K562 (cell line): Measurements from ENCODE around the gene GPR35. TPM values are rescaled to one million over a fixed set of nuclear protein-coding genes. Genes with fewer than 3 reads are reported as not detected.

Experiments
- ATAC-seq: fragments of 200-7000 bp; cut with Tn5 transposase; 3 replicates; pipeline ENCODE4 v1.9.1; 2020; ENCODE audit warnings: moderate library complexity
- BruUV-seq: library from RNA; stranded (reverse); fragments of 400-500 nt; replicated peaks from 2 replicates; lab custom pipeline; 2021; lab: Mats Ljungman, UMichigan
- CTCF ChIA-PET: fragments of 300-600 bp; formaldehyde crosslinking; extraction: SDS; loops from one replicate; lab custom pipeline; 2021; ENCODE audit warnings: low intra/inter-chr PET ratio; lab: Yijun Ruan, JAX
- POLR2A ChIA-PET: fragments of 300-600, 350-650 bp; sonication (Branson Sonifier 250); formaldehyde crosslinking; extraction: SDS; loops from one replicate; lab custom pipeline; 2021; ENCODE audit warnings: antibody characterized with exemption, inconsistent platforms; lab: Yijun Ruan, JAX
- DNase-seq, 4 experiments: peaks; one replicate each; pipeline versions ENCODE4 v3.0.0 to v3.0.0-alpha.2; 2011 to 2018; ENCODE audit warnings: low spot score in 3 of 4, mixed read lengths in 3 of 4; ENCODE audit errors: extremely low read depth in 1 of 4
- FAIRE-seq: peaks from 2 replicates; lab custom pipeline; 2011; peaks lifted over from hg19 to GRCh38; lab: Jason Lieb, UNC
- H2AFZ ChIP-seq: 2 replicates; pipeline ENCODE4 v1.6.0; 2011; ENCODE audit warnings: low read depth, low read length, control low read depth, inconsistent platforms
- H3K27ac ChIP-seq: fragments of 200-600 bp; 3 replicates; pipeline ENCODE4 v1.8.0; 2011; ENCODE audit warnings: low read depth, mild to moderate bottlenecking, control low read depth, inconsistent platforms, low read length, moderate library complexity, mixed read lengths; ENCODE audit errors: extremely low read depth
- H3K27me3 ChIP-seq, 2 experiments: fragments of 300-600 bp in 1 of 2; 2 replicates in 1 of 2; 3 replicates in 1 of 2; pipeline versions ENCODE4 v1.6.0 to v1.8.0; 2011; ENCODE audit warnings: inconsistent platforms in 2 of 2, low read length in 2 of 2, mild to moderate bottlenecking in 1 of 2, mixed read lengths in 1 of 2, moderate library complexity in 1 of 2; ENCODE audit not compliant: control insufficient read depth in 2 of 2, insufficient read depth in 2 of 2
- H3K36me3 ChIP-seq: fragments of 300-600 bp; 3 replicates; pipeline ENCODE4 v1.8.0; 2011; ENCODE audit warnings: mild to moderate bottlenecking, low read length, inconsistent platforms; ENCODE audit not compliant: control insufficient read depth, insufficient read depth
- H3K4me1 ChIP-seq, 2 experiments: fragments of 200-600 bp in 1 of 2; replicated peaks in 1 of 2; 2 replicates in 1 of 2; 3 replicates in 1 of 2; pipeline versions ENCODE4 v1.5.1 to v1.8.0; 2011; ENCODE audit warnings: inconsistent platforms in 2 of 2, low read length in 2 of 2, mild to moderate bottlenecking in 1 of 2, mixed read lengths in 1 of 2, moderate library complexity in 1 of 2; ENCODE audit not compliant: control insufficient read depth in 2 of 2, insufficient read depth in 2 of 2
- H3K4me2 ChIP-seq: 2 replicates; pipeline ENCODE4 v1.6.1; 2011; ENCODE audit warnings: low read length, control low read depth, inconsistent platforms, mixed read lengths; ENCODE audit not compliant: insufficient read depth
- H3K4me3 ChIP-seq: fragments of 200-600 bp; sonication (generic), shearing (Covaris generic); 2 replicates; pipeline ENCODE4 v1.5.1; 2016; ENCODE audit warnings: control low read depth, inconsistent platforms
- H3K79me2 ChIP-seq: fragments of 200-600 bp; 3 replicates; pipeline ENCODE4 v1.8.0; 2011; ENCODE audit warnings: low read length, inconsistent platforms; ENCODE audit not compliant: control insufficient read depth, insufficient read depth
- H3K9ac ChIP-seq, 2 experiments: 2 replicates each; pipeline versions ENCODE4 v1.6.0 to v1.6.1; 2011; ENCODE audit warnings: low read depth in 2 of 2, low read length in 2 of 2, control low read depth in 1 of 2, inconsistent platforms in 1 of 2, mild to moderate bottlenecking in 1 of 2, mixed read lengths in 1 of 2; ENCODE audit not compliant: insufficient read depth in 1 of 2
- H3K9me1 ChIP-seq: one replicate; pipeline ENCODE4 v1.6.0; 2011; ENCODE audit warnings: inconsistent platforms, mild to moderate bottlenecking, low read length, moderate library complexity; ENCODE audit not compliant: control insufficient read depth, insufficient read depth
- H3K9me3 ChIP-seq: replicated peaks from 2 replicates; pipeline ENCODE4 v1.5.1; 2011; ENCODE audit warnings: low read depth, low read length, inconsistent platforms; ENCODE audit not compliant: control insufficient read depth, insufficient read depth
- H4K20me1 ChIP-seq: replicated peaks from 2 replicates; pipeline ENCODE4 v1.6.1; 2011; ENCODE audit warnings: low read length, inconsistent platforms, mixed read lengths; ENCODE audit not compliant: control insufficient read depth, insufficient read depth
- CHAMP1 ChIP-seq: fragments of 450-650 bp; IDR thresholded peaks from 2 replicates; pipeline ENCODE4 v1.6.1; 2016; ENCODE audit warnings: mild to moderate bottlenecking
- HMG20B ChIP-seq: fragments of 250-450 bp; sonication (Bioruptor Pico); IDR thresholded peaks from 2 replicates; pipeline ENCODE4 v1.5.0; 2021; ENCODE audit warnings: mild to moderate bottlenecking
- KAT2B ChIP-seq: IDR thresholded peaks from one replicate; pipeline ENCODE4 v1.6.1; 2012; ENCODE audit warnings: low read depth, mild to moderate bottlenecking, control low read depth, inconsistent platforms, low read length, moderate library complexity
- PBX2 ChIP-seq, 2 experiments: IDR thresholded peaks in 1 of 2; conservative IDR thresholded peaks in 1 of 2; 2 replicates each; pipeline ENCODE4 v1.6.1; 2016; ENCODE audit warnings: low read depth in 2 of 2, mild to moderate bottlenecking in 1 of 2, missing compliant biosample characterization in 1 of 2, missing genetic modification characterization in 1 of 2, moderate library complexity in 1 of 2
- POLR2H ChIP-seq: IDR thresholded peaks from 2 replicates; pipeline ENCODE4 v1.6.1; 2016; ENCODE audit warnings: missing genetic modification characterization, low read depth, mild to moderate bottlenecking, control low read depth, missing compliant biosample characterization, moderate library complexity
- TSHZ1 ChIP-seq: fragments of 250-450 bp; sonication (Bioruptor Pico); IDR thresholded peaks from 2 replicates; pipeline ENCODE4 v1.4.0; 2020; ENCODE audit warnings: mild to moderate bottlenecking, moderate library complexity
- ZNF121 ChIP-seq: sonication (generic); formaldehyde crosslinking; conservative IDR thresholded peaks from 2 replicates; pipeline ENCODE4 v1.8.0; 2022; ENCODE audit warnings: missing genetic modification reagents
- ZNF41 ChIP-seq: fragments of 250-450 bp; sonication (Bioruptor Pico); conservative IDR thresholded peaks from 2 replicates; pipeline ENCODE4 v1.4.0; 2020; ENCODE audit warnings: mild to moderate bottlenecking
- WGBS: fragments of 100-300 bp; shearing (Covaris generic); methylation state at CpG from one replicate; pipeline ENCODE4 v1.1.6; 2016; ENCODE audit warnings: low coverage, mixed read lengths; ENCODE audit not compliant: insufficient coverage; ENCODE audit errors: missing lambda C conversion rate; 5-methylcytosine and 5-hydroxymethylcytosine counted together
- in situ Hi-C: fragments of 300-500 bp; cut with MboI; formaldehyde crosslinking; loops from 4 replicates; pipeline ENCODE4 v1.15.0; 2018; ENCODE audit warnings: inconsistent platforms, mixed read lengths
- intact Hi-C: fragments of 100-400 bp; cut with micrococcal nuclease; formaldehyde crosslinking; loops from 2 replicates; pipeline ENCODE4 v1.14.2; 2022
- polyA plus RNA-seq, 8 experiments: library from polyadenylated mRNA; depleted of rRNA in 4 of 8; stranded (reverse) in 5 of 8; unstranded in 3 of 8; fragments of >200 nt; fragmentation: Nextera tagmentation in 2 of 8; fragmentation: Illumina TruSeq in 1 of 8; extraction: Ambion mirVana in 2 of 8; extraction: Trizol in 1 of 8; gene quantifications; 2 replicates each; pipeline versions ENCODE4 v1.2.1 to v1.2.3, GENCODE V29; 2011 to 2014; ENCODE audit warnings: inconsistent platforms in 1 of 8, missing spikeins in 1 of 8
- total RNA-seq, 7 experiments: library from RNA; depleted of rRNA in 6 of 7; stranded (reverse); fragments of >200 nt in 6 of 7; fragmentation: Illumina TruSeq in 2 of 7; extraction: Trizol in 2 of 7; gene quantifications; 2 replicates each; pipeline versions ENCODE4 v1.2.1 to v1.2.3, GENCODE V29; 2011 to 2021; ENCODE audit warnings: low replicate concordance in 1 of 7

The GPR35 gene
- total and polyA plus RNA-seq, 9 of the 15 experiments (the other 6 are each of a cell fraction or from before 2014, with no cell fraction given) = 0.04 to 0.50 (median 0.29) TPM; not detected in 3

- no peak for TF ChIP-seq TSHZ1 (CRISPR knock-in tag)
Observed at GRCh38 chr2:240629968-240630770, 4.9 kb downstream of the GPR35 start (continued).

GRCh38 chr2:240630771-240631547 lies 5.7 kb downstream of the GPR35 start:
- POLR2A ChIA-PET = no interaction called here
- Histone ChIP-seq H3K4me2 (no peak overlapping the region), H3K9me1 (no peaks in the 10 kb centered on the region), H4K20me1 (no peaks in the 10 kb centered on the region), H3K9me3 (0 out of 2 replicates have a peak, but pooled peaks cover 1% of the 10 kb centered on the region), H3K27ac (no peak overlapping the region), H3K79me2 (no peaks in the 10 kb centered on the region), H3K4me1 (peaks cover 0 to 9% of the 10 kb centered on the region in 2 experiments; a peak in 2 of 5 replicates), H2AFZ (no peak overlapping the region), H3K36me3 (no peaks in the 10 kb centered on the region), H3K9ac (no peak overlapping the region), H3K4me3 (no peak overlapping the region), H3K27me3 (peaks cover 0 to 16% of the 10 kb centered on the region in 2 experiments; a peak in 2 of 5 replicates)
- CTCF ChIA-PET = no interaction called here
- in situ Hi-C loops (no loop called here), intact Hi-C loops (no loop called here)
- 11% methylated on average over 6 of the region's 21 CpGs for WGBS
- no peak for DNase-seq
- FAIRE-seq = no peak
- BruUV-seq = no TSS peak
- ATAC-seq = no peak
- TF ChIP-seq ZNF41 (CRISPR knock-in tag) = no peak
- TF ChIP-seq POLR2H (tag) = no peak
- no peak for TF ChIP-seq KAT2B
- no peak for TF ChIP-seq ZNF121
- TF ChIP-seq HMG20B = no peak
- no peak for TF ChIP-seq CHAMP1
- no peak for TF ChIP-seq PBX2 (CRISPR knock-in tag; IDR thresholded peaks at IDR 0.05; ENCODE audit: low read depth)
- TF ChIP-seq PBX2 (tag; conservative IDR thresholded peaks at IDR 0.05; ENCODE audit: low read depth) = no peak
